Raji (cell line): ENCODE data around the gene CLCN2.

Experiments used
- POLR2A ChIP-seq: IDR thresholded peaks from 2 replicates; pipeline ENCODE4 v1.6.1; 2011; ENCODE audit warnings: low read depth, low read length, control low read depth; ENCODE audit not compliant: insufficient read depth

CLCN2 gene

DNA sequence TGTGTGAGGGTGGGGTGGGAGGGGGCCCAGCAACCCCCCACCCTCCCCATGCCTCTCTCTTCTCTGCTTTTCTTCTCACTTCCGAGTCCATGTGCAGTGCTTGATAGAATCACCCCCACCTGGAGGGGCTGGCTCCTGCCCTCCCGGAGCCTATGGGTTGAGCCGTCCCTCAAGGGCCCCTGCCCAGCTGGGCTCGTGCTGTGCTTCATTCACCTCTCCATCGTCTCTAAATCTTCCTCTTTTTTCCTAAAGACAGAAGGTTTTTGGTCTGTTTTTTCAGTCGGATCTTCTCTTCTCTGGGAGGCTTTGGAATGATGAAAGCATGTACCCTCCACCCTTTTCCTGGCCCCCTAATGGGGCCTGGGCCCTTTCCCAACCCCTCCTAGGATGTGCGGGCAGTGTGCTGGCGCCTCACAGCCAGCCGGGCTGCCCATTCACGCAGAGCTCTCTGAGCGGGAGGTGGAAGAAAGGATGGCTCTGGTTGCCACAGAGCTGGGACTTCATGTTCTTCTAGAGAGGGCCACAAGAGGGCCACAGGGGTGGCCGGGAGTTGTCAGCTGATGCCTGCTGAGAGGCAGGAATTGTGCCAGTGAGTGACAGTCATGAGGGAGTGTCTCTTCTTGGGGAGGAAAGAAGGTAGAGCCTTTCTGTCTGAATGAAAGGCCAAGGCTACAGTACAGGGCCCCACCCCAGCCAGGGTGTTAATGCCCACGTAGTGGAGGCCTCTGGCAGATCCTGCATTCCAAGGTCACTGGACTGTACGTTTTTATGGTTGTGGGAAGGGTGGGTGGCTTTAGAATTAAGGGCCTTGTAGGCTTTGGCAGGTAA, 15.9 kb downstream of the CLCN2 start:
- no peak for TF ChIP-seq POLR2A

DNA sequence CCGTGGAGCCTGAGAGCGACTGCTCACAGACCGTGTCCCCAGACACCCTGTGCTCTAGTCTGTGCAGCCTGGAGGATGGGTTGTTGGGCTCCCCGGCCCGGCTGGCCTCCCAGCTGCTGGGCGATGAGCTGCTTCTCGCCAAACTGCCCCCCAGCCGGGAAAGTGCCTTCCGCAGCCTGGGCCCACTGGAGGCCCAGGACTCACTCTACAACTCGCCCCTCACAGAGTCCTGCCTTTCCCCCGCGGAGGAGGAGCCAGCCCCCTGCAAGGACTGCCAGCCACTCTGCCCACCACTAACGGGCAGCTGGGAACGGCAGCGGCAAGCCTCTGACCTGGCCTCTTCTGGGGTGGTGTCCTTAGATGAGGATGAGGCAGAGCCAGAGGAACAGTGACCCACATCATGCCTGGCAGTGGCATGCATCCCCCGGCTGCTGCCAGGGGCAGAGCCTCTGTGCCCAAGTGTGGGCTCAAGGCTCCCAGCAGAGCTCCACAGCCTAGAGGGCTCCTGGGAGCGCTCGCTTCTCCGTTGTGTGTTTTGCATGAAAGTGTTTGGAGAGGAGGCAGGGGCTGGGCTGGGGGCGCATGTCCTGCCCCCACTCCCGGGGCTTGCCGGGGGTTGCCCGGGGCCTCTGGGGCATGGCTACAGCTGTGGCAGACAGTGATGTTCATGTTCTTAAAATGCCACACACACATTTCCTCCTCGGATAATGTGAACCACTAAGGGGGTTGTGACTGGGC, 16.7 kb downstream of the CLCN2 start:
- no peak for TF ChIP-seq POLR2A

DNA sequence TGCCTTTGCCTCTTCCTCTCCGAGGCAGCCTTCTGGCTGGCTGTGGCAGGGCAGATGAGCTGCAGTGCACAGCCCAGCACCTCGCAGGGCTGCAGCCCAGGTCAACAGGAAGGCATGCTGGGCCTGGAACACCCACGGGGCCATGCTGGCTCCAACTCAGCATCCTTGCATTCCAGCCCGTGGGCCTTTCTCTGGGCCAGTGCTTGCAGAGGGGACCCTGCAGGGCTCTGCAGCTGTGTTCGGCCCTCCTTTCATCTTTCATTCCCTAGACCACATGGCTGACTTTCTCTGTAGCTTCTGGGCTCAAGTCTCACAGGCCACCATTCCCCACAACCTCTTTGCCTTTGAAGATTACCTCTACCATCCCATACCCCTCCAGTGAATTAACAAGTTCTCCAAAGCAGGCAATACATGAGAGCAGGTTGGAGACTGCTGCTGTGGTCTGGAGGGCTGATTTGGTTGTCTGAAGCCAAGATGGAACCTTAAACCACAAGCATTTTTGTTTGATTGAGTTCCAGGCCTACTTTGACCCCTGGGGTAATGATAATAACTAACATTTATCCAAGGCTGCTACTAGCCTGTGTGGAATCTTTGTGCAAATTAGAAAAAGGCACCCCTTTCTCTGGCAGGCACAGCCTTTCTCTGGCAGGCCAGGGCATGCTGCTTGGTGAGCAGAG, 18.1 kb downstream of the CLCN2 start:
- no peak for TF ChIP-seq POLR2A

- no peak for TF ChIP-seq POLR2A
These were observed 19.5 kb downstream of the CLCN2 start for GRCh38 chr3:184341925-184342324.

DNA sequence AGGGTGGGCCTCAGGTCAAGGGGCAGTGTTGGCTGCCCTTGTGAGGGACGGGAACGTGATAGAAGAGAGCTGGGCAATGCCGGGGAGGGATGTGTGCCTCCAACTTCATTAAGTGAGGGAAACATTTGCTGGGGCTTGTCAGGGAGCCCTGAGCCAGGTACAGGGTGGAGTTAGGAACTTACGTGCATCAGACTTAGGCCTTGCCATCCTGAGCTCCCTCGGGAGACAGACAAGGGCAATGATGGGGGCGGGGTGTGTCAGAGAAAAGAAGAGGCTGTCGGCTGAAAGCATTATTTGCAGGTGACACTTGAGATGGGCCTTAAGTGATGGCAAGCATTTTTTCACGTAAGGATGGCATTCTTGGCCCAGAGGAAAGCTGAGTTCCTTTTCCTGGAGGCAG, 22.4 kb downstream of the CLCN2 start:
- no peak for TF ChIP-seq POLR2A

- no peak for TF ChIP-seq POLR2A
These were observed 22.9 kb downstream of the CLCN2 start for GRCh38 chr3:184338511-184338945.

DNA sequence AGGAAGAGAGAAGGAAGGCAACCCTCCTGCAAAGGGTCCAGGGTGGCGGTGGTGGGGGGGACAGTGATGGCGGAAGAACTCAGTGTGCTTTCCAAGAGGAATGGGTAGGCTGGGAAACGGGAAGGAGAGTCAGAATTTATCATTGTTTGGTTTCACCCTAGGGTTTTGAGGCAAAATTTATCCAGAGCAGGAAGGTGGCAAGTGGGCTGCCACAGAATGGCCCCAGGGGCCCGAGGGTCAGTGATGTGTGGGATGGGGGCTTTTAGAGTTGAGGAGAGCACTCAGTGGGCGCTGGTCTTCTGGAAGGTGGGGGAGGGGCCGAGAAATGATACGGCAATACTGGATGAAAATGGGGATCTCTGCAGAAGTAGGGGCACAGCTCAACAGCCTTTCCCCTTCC, 23.4 kb downstream of the CLCN2 start:
- no peak for TF ChIP-seq POLR2A

DNA sequence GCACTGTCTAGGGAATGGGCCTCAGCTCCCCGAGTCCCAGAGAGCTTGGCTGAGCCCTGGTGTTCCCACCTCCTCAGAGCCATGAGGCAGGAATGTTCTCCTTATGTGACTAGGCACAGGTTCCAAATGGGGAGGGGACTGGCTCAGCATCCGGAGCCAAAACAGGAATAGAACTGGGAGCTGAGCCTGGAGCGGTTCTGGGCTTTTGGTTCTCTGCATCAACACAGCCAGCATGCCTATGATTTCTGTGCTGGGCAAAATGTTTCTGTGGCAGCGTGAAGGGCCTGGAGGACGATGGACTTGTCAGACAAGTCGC, 24.0 kb downstream of the CLCN2 start, which contains the start of gene FAM131A:
Gene FAM131A, plus strand, starts transcription at position 202 of the 316 bp plus-strand sequence. Its CDS starts 31 bp downstream, at position 233.
- no peak for TF ChIP-seq POLR2A

DNA sequence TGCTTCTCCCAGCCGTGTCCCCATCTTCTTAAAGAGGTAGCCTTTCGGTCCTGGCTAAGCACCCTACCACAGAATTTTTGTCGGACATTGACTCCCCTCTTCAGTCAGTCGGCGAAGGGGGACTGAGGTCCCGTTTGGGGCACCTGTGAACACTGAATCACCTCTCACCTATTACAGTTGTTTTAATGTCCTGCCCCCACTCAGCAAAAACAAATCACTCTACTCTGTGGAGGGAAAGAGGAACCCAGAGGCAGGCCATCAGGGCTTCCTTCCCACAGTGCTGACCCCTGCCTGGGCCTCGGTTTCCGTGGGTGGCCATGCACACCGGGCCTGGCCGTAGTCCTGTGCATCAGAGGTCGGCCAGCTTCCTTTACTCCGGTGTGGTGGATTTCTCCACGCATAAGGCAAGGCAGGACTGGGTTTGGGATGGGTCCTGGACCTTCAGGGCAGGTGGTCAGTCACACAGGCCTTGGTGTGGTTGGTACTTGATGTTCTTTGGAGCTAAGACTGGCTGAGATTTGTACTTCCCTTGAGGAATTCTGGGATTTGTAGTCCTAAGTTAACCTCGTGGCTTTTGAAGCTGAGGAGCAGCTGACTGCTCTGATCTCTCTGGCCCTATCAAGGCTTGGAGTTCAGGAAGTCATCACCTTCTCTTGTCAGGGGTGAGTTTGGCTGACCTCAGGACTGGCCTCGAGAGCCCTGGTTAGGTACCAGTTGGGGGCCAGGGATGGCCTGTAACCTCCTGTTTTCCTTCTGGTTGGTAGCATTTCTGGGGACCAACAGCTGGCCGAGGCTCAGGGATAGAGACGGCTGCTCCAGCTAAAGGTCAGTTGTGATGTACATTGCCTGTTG, 24.6 kb downstream of the CLCN2 start:
- no peak for TF ChIP-seq POLR2A

DNA sequence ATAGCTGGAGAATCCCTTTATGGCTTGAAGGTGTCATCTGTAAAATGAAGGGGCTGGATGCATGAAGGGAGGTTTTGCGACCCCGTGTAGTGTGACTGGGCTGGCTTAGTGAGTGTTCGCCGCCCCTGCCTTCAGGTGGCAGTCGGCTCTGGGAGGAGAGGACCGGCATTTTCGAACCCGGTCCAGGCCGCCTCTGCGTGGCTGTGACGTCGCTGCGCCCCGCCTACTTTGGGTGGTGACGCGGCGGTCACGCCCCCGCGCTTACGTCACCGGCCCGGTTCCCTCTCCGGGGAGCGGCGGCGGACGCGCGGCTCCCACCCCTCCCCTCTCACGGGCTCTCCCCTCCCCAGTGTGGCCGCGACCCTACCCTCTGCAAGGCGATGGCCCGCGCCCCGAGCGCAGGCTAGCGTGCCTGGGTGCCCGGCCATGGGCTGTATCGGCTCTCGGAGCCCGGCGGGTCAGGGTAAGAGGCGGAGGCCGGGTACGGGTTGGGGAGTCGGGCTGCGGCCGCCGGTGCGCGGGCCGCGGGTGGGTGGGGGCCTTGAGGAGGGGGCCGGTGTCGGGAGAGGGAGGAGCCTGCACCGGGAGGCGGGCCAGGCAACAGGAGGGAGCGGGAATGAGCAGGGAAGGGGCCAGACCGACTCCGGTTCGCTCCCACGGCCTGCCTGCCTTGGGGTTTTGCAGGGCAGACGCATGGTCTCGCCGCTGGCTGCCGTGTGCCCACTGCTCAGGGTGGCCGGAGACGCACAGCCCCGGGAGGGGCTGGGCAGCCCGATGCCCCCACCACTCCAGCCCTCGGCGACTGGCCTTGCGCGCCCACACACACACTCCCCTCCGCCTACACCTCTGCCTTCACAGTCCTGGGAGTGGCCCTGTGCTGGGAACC, 25.5 kb downstream of the CLCN2 start:
- TF ChIP-seq POLR2A, result no peak

- TF ChIP-seq POLR2A, result no peak
These were observed 26.1 kb downstream of the CLCN2 start for GRCh38 chr3:184335291-184335660.

DNA sequence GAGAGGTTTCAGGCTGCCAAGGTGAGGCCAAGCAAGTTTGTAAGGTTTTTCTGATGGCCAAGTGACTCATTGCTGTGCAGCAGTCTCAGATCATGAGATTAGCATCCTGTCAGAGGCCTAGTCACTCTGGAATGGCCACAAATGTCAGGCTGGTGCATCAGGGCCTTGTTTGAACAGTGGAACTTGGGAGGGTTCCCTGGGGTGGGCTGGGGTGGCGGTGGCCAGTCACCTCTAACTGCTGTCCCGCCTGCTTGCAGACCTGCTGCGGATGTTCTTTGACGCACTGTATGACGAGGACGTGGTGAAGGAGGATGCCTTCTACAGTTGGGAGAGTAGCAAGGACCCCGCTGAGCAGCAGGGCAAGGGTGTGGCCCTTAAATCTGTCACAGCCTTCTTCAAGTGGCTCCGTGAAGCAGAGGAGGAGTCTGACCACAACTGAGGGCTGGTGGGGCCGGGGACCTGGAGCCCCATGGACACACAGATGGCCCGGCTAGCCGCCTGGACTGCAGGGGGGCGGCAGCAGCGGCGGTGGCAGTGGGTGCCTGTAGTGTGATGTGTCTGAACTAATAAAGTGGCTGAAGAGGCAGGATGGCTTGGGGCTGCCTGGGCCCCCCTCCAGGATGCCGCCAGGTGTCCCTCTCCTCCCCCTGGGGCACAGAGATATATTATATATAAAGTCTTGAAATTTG, 26.8 kb downstream of the CLCN2 start:
- no peak for TF ChIP-seq POLR2A

GRCh38 chr3:184333700-184334099, 27.7 kb downstream of the CLCN2 start:
- TF ChIP-seq POLR2A, result no peak
